ENCODE data around the gene KCNJ3.

The KCNJ3 gene

GRCh38 chr2:154693741-154694340 lies 4.7 kb upstream of the KCNJ3 start:
- no peak overlapping the region for H2BK15ac ChIP-seq (ENCODE audit: low read depth, poor library complexity, severe bottlenecking)
- no peak for DNase-seq

GRCh38 chr2:154694881-154695280 lies 3.6 kb upstream of the KCNJ3 start:
- Histone ChIP-seq H3K27ac (ENCODE audit: low read length, poor library complexity, severe bottlenecking) (no peak overlapping the region), H2BK15ac (ENCODE audit: low read depth, poor library complexity, severe bottlenecking) (no peak overlapping the region), H2AK5ac (ENCODE audit: low read length, severe bottlenecking) (no peak overlapping the region), H3K18ac (ENCODE audit: low read depth in 1 of 2, low read length in 2 of 2) (no peak overlapping the region), H2BK120ac (ENCODE audit: low read depth, low read length) (no peak overlapping the region), H3K14ac (ENCODE audit: low read length in 2 of 2) (no peak overlapping the region), H3K4me1 (ENCODE audit: control insufficient read depth, insufficient read depth, low read depth, low read length) (peaks cover 17% of the 10 kb centered on the region), H4K91ac (ENCODE audit: low read length) (no peak overlapping the region), H3K79me1 (replicated peaks; ENCODE audit: low read length, poor library complexity, severe bottlenecking) (no peaks in the 10 kb centered on the region), H3K4ac (ENCODE audit: low read depth in 1 of 2, low read length in 2 of 2) (no peak overlapping the region), H4K8ac (ENCODE audit: low read length) (no peak overlapping the region), H2BK12ac (ENCODE audit: low read length in 2 of 2) (no peak overlapping the region), H3K9ac (ENCODE audit: low read length) (no peak overlapping the region), H2AFZ (ENCODE audit: low read depth, low read length) (no peak overlapping the region), H3K4me2 (ENCODE audit: low read length, poor library complexity, severe bottlenecking) (no peak overlapping the region), H3K4me3 (ENCODE audit: insufficient read depth in 1 of 2, low read depth in 1 of 2, low read length in 2 of 2) (no peak overlapping the region), H2BK5ac (ENCODE audit: low read depth, low read length, poor library complexity, severe bottlenecking) (no peak overlapping the region), H3K36me3 (ENCODE audit: control insufficient read depth in 1 of 2, insufficient read depth in 2 of 2, low read depth in 1 of 2, low read length in 2 of 2) (no peaks in the 10 kb centered on the region), H3K9me3 (ENCODE audit: control insufficient read depth, low read length) (no peaks in the 10 kb centered on the region), H3K23ac (ENCODE audit: low read length in 2 of 2) (no peak overlapping the region), H3K27me3 (ENCODE audit: control insufficient read depth in 1 of 2, insufficient read depth in 1 of 2, low read length in 2 of 2) (peaks cover 29 to 35% of the 10 kb centered on the region in 2 experiments)
- 73% methylated on average over 2 of the region's 3 CpGs for WGBS
- DNase-seq, result no peak

More at GRCh38 chr2:154693741-154694340, 4.7 kb upstream of the KCNJ3 start:
- Histone ChIP-seq H3K18ac (ENCODE audit: low read depth in 1 of 2, low read length in 2 of 2) (no peak overlapping the region), H3K27ac (ENCODE audit: low read length, poor library complexity, severe bottlenecking) (no peak overlapping the region), H3K27me3 (ENCODE audit: control insufficient read depth in 1 of 2, insufficient read depth in 1 of 2, low read length in 2 of 2) (peaks cover 21 to 25% of the 10 kb centered on the region in 2 experiments), H2AFZ (ENCODE audit: low read depth, low read length) (no peak overlapping the region), H3K4ac (ENCODE audit: low read depth in 1 of 2, low read length in 2 of 2) (no peak overlapping the region), H3K4me1 (ENCODE audit: control insufficient read depth, insufficient read depth, low read depth, low read length) (peaks cover 13% of the 10 kb centered on the region), H3K9ac (ENCODE audit: low read length) (no peak overlapping the region), H2AK5ac (ENCODE audit: low read length, severe bottlenecking) (no peak overlapping the region), H4K91ac (ENCODE audit: low read length) (no peak overlapping the region), H3K4me2 (ENCODE audit: low read length, poor library complexity, severe bottlenecking) (no peak overlapping the region), H2BK5ac (ENCODE audit: low read depth, low read length, poor library complexity, severe bottlenecking) (no peak overlapping the region), H2BK12ac (ENCODE audit: low read length in 2 of 2) (no peak overlapping the region), H3K9me3 (ENCODE audit: control insufficient read depth, low read length) (no peaks in the 10 kb centered on the region), H3K79me1 (replicated peaks; ENCODE audit: low read length, poor library complexity, severe bottlenecking) (no peaks in the 10 kb centered on the region), H3K23ac (ENCODE audit: low read length in 2 of 2) (no peak overlapping the region), H4K8ac (ENCODE audit: low read length) (no peak overlapping the region), H3K36me3 (ENCODE audit: control insufficient read depth in 1 of 2, insufficient read depth in 2 of 2, low read depth in 1 of 2, low read length in 2 of 2) (no peaks in the 10 kb centered on the region), H3K4me3 (ENCODE audit: insufficient read depth in 1 of 2, low read depth in 1 of 2, low read length in 2 of 2) (no peak overlapping the region), H3K14ac (ENCODE audit: low read length in 2 of 2) (no peak overlapping the region), H2BK120ac (ENCODE audit: low read depth, low read length) (no peak overlapping the region)
- WGBS, result 64% methylated on average over 2 of the region's 3 CpGs

DNA sequence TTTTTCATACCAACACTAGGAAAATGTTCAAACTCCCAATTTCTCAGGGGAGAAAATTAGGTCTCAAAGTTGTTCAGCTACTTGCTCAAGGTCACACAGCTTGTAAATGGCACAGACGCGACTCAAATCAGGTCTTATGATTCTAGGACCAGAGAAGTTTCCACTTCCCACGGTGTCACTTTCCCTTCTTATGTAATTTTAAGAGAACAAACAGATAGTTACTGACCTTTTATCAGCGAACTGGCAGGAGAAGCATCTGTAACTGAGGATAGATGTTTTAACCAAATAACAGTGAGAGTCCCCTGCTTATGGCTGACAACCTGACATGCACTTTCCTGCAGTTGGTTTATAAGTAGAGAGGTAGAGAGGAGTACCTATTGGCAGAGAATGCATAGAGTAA lies 2.1 kb upstream of the KCNJ3 start:
- Histone ChIP-seq H3K79me1 (replicated peaks; ENCODE audit: low read length, poor library complexity, severe bottlenecking) (no peaks in the 10 kb centered on the region), H3K27ac (ENCODE audit: low read length, poor library complexity, severe bottlenecking) (no peak overlapping the region), H3K18ac (ENCODE audit: low read depth in 1 of 2, low read length in 2 of 2) (no peak overlapping the region), H2BK120ac (ENCODE audit: low read depth, low read length) (no peak overlapping the region), H3K4ac (ENCODE audit: low read depth in 1 of 2, low read length in 2 of 2) (no peak overlapping the region), H3K9ac (ENCODE audit: low read length) (no peak overlapping the region), H2BK15ac (ENCODE audit: low read depth, poor library complexity, severe bottlenecking) (no peak overlapping the region), H3K4me2 (ENCODE audit: low read length, poor library complexity, severe bottlenecking) (no peak overlapping the region), H2AFZ (ENCODE audit: low read depth, low read length) (no peak overlapping the region), H2AK5ac (ENCODE audit: low read length, severe bottlenecking) (no peak overlapping the region), H4K8ac (ENCODE audit: low read length) (no peak overlapping the region), H3K4me1 (ENCODE audit: control insufficient read depth, insufficient read depth, low read depth, low read length) (peaks cover 17% of the 10 kb centered on the region), H3K14ac (ENCODE audit: low read length in 2 of 2) (no peak overlapping the region), H3K27me3 (ENCODE audit: control insufficient read depth in 1 of 2, insufficient read depth in 1 of 2, low read length in 2 of 2) (peaks cover 29 to 35% of the 10 kb centered on the region in 2 experiments), H2BK12ac (ENCODE audit: low read length in 2 of 2) (no peak overlapping the region), H3K36me3 (ENCODE audit: control insufficient read depth in 1 of 2, insufficient read depth in 2 of 2, low read depth in 1 of 2, low read length in 2 of 2) (no peaks in the 10 kb centered on the region), H4K91ac (ENCODE audit: low read length) (no peak overlapping the region), H2BK5ac (ENCODE audit: low read depth, low read length, poor library complexity, severe bottlenecking) (no peak overlapping the region), H3K9me3 (ENCODE audit: control insufficient read depth, low read length) (no peaks in the 10 kb centered on the region), H3K23ac (ENCODE audit: low read length in 2 of 2) (no peak overlapping the region), H3K4me3 (ENCODE audit: insufficient read depth in 1 of 2, low read depth in 1 of 2, low read length in 2 of 2) (no peak overlapping the region)
- 36% methylated on average over 1 of the region's 4 CpGs for WGBS
- DNase-seq, result no peak

- no peak overlapping the region for H3K14ac ChIP-seq (ENCODE audit: low read length in 2 of 2)
- peak overlapping the region; percentile 81 for H3K4me2 ChIP-seq (ENCODE audit: low read length, poor library complexity, severe bottlenecking)
- H3K9me3 ChIP-seq (ENCODE audit: control insufficient read depth, low read length), result no peaks in the 10 kb centered on the region
- no peak overlapping the region for H2BK120ac ChIP-seq (ENCODE audit: low read depth, low read length)
- no peak overlapping the region for H3K18ac ChIP-seq (ENCODE audit: low read depth in 1 of 2, low read length in 2 of 2)
- H3K27me3 ChIP-seq (ENCODE audit: control insufficient read depth in 1 of 2, insufficient read depth in 1 of 2, low read length in 2 of 2), result peaks cover 29 to 35% of the 10 kb centered on the region in 2 experiments
- H3K4me1 ChIP-seq (ENCODE audit: control insufficient read depth, insufficient read depth, low read depth, low read length), result peaks cover 17% of the 10 kb centered on the region
- H3K36me3 ChIP-seq (ENCODE audit: control insufficient read depth in 1 of 2, insufficient read depth in 2 of 2, low read depth in 1 of 2, low read length in 2 of 2), result no peaks in the 10 kb centered on the region
- H2BK5ac ChIP-seq (ENCODE audit: low read depth, low read length, poor library complexity, severe bottlenecking), result no peak overlapping the region
- no peak overlapping the region for H3K27ac ChIP-seq (ENCODE audit: low read length, poor library complexity, severe bottlenecking)
- no peak overlapping the region for H3K4ac ChIP-seq (ENCODE audit: low read depth in 1 of 2, low read length in 2 of 2)
- H4K8ac ChIP-seq (ENCODE audit: low read length), result no peak overlapping the region
- H2BK12ac ChIP-seq (ENCODE audit: low read length in 2 of 2), result no peak overlapping the region
- H3K9ac ChIP-seq (ENCODE audit: low read length), result no peak overlapping the region
- DNase-seq, result no peak
- no peaks in the 10 kb centered on the region for H3K79me1 ChIP-seq (replicated peaks; ENCODE audit: low read length, poor library complexity, severe bottlenecking)
- no peak overlapping the region for H2AFZ ChIP-seq (ENCODE audit: low read depth, low read length)
- H4K91ac ChIP-seq (ENCODE audit: low read length), result no peak overlapping the region
- H2BK15ac ChIP-seq (ENCODE audit: low read depth, poor library complexity, severe bottlenecking), result no peak overlapping the region
- 25% methylated on average over 6 of the region's 8 CpGs for WGBS
- H2AK5ac ChIP-seq (ENCODE audit: low read length, severe bottlenecking), result no peak overlapping the region
- H3K4me3 ChIP-seq (ENCODE audit: insufficient read depth in 1 of 2, low read depth in 1 of 2, low read length in 2 of 2), result peak overlapping the region; percentile 45 to 77
- H3K23ac ChIP-seq (ENCODE audit: low read length in 2 of 2), result no peak overlapping the region
Measured at GRCh38 chr2:154696810-154697417, 1.6 kb upstream of the KCNJ3 start.

Measured in mesenchymal stem cell (in vitro differentiated cells and primary cell).